ENCODE data around the gene CRADD. TPM values are rescaled to one million over a fixed set of nuclear protein-coding genes. Genes with fewer than 3 reads are reported as not detected.
"Not testable (repeated sequence)": the region's sequence is repeated elsewhere in the genome, so short reads cannot be mapped to it uniquely, and the experiment has no call there.

The CRADD gene
- polyA plus RNA-seq, 2 donors: 4.2 to 12.0 TPM

GRCh38 chr12:93793983-93794382 is 116.8 kb downstream of the CRADD start:
- Histone ChIP-seq H3K4me1 (ENCODE audit: control insufficient read depth in 2 of 2, insufficient read depth in 2 of 2, low read length in 1 of 2) (no peaks in the 10 kb centered on the region), H3K27ac (ENCODE audit: low read depth in 2 of 2, low read length in 1 of 2) (no peak overlapping the region), H3K36me3 (ENCODE audit: control insufficient read depth in 2 of 2, insufficient read depth in 2 of 2, low read length in 1 of 2) (no peaks in the 10 kb centered on the region), H3K4me3 (ENCODE audit: low read depth in 1 of 2, low read length in 2 of 2) (no peak overlapping the region), H3K27me3 (ENCODE audit: control insufficient read depth in 1 of 2, insufficient read depth in 2 of 2, low read length in 2 of 2) (no peaks in the 10 kb centered on the region), H3K9me3 (ENCODE audit: control insufficient read depth in 2 of 2, insufficient read depth in 1 of 2, low read depth in 1 of 2, low read length in 1 of 2) (no peaks in the 10 kb centered on the region)

GRCh38 chr12:93794738-93795137 is 117.6 kb downstream of the CRADD start:
- Histone ChIP-seq H3K4me1 (ENCODE audit: control insufficient read depth in 2 of 2, insufficient read depth in 2 of 2, low read length in 1 of 2) (no peaks in the 10 kb centered on the region), H3K4me3 (ENCODE audit: low read depth in 1 of 2, low read length in 2 of 2) (no peak overlapping the region), H3K27ac (ENCODE audit: low read depth in 2 of 2, low read length in 1 of 2) (no peak overlapping the region), H3K27me3 (ENCODE audit: control insufficient read depth in 1 of 2, insufficient read depth in 2 of 2, low read length in 2 of 2) (no peaks in the 10 kb centered on the region), H3K36me3 (ENCODE audit: control insufficient read depth in 2 of 2, insufficient read depth in 2 of 2, low read length in 1 of 2) (no peaks in the 10 kb centered on the region), H3K9me3 (ENCODE audit: control insufficient read depth in 2 of 2, insufficient read depth in 1 of 2, low read depth in 1 of 2, low read length in 1 of 2) (no peaks in the 10 kb centered on the region)
- 92% methylated on average over 2 of the region's 2 CpGs for WGBS, 2 donors

DNA sequence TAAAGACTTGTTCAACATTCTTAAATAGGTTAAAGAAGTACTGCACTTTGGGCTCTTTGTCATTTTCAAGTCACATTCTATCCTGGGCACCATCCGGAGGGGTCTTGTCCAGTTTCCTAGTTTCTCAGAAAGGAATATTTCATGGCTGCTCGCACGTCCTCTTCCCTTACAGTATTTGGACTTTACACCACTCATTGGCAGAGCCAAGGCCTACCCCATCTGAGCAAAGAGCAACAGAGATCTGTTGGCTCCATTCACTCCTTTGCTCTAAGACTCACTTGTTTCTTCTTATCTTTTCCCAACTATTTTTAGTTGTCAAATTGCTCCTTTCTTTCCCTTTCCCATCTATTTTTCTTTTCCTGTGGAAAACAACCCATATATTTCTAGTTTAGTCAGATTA is 118.2 kb downstream of the CRADD start:
- WGBS, 2 donors: 87 to 99% methylated on average over 3 of the region's 3 CpGs
- H3K4me3 ChIP-seq (ENCODE audit: low read depth in 1 of 2, low read length in 2 of 2): no peak overlapping the region
- no peaks in the 10 kb centered on the region for H3K4me1 ChIP-seq (ENCODE audit: control insufficient read depth in 2 of 2, insufficient read depth in 2 of 2, low read length in 1 of 2)
- H3K27ac ChIP-seq (ENCODE audit: low read depth in 2 of 2, low read length in 1 of 2): no peak overlapping the region
- no peaks in the 10 kb centered on the region for H3K27me3 ChIP-seq (ENCODE audit: control insufficient read depth in 1 of 2, insufficient read depth in 2 of 2, low read length in 2 of 2)
- no peaks in the 10 kb centered on the region for H3K9me3 ChIP-seq (ENCODE audit: control insufficient read depth in 2 of 2, insufficient read depth in 1 of 2, low read depth in 1 of 2, low read length in 1 of 2)
- H3K36me3 ChIP-seq (ENCODE audit: control insufficient read depth in 2 of 2, insufficient read depth in 2 of 2, low read length in 1 of 2): no peaks in the 10 kb centered on the region

GRCh38 chr12:93796729-93797128 is 119.6 kb downstream of the CRADD start:
- 82 to 84% methylated on average over 5 of the region's 5 CpGs for WGBS, 2 donors
- H3K27me3 ChIP-seq (ENCODE audit: control insufficient read depth in 1 of 2, insufficient read depth in 2 of 2, low read length in 2 of 2): no peaks in the 10 kb centered on the region
- no peak overlapping the region for H3K4me3 ChIP-seq (ENCODE audit: low read depth in 1 of 2, low read length in 2 of 2)
- H3K4me1 ChIP-seq (ENCODE audit: control insufficient read depth in 2 of 2, insufficient read depth in 2 of 2, low read length in 1 of 2): no peaks in the 10 kb centered on the region
- no peaks in the 10 kb centered on the region for H3K36me3 ChIP-seq (ENCODE audit: control insufficient read depth in 2 of 2, insufficient read depth in 2 of 2, low read length in 1 of 2)
- no peaks in the 10 kb centered on the region for H3K9me3 ChIP-seq (ENCODE audit: control insufficient read depth in 2 of 2, insufficient read depth in 1 of 2, low read depth in 1 of 2, low read length in 1 of 2)
- H3K27ac ChIP-seq (ENCODE audit: low read depth in 2 of 2, low read length in 1 of 2): no peak overlapping the region

- Histone ChIP-seq H3K36me3 (ENCODE audit: control insufficient read depth in 2 of 2, insufficient read depth in 2 of 2, low read length in 1 of 2) (no peaks in the 10 kb centered on the region), H3K4me3 (ENCODE audit: low read depth in 1 of 2, low read length in 2 of 2) (no peak overlapping the region), H3K9me3 (ENCODE audit: control insufficient read depth in 2 of 2, insufficient read depth in 1 of 2, low read depth in 1 of 2, low read length in 1 of 2) (no peaks in the 10 kb centered on the region), H3K27me3 (ENCODE audit: control insufficient read depth in 1 of 2, insufficient read depth in 2 of 2, low read length in 2 of 2) (no peaks in the 10 kb centered on the region), H3K27ac (ENCODE audit: low read depth in 2 of 2, low read length in 1 of 2) (no peak overlapping the region), H3K4me1 (ENCODE audit: control insufficient read depth in 2 of 2, insufficient read depth in 2 of 2, low read length in 1 of 2) (peaks cover 0 to 2% of the 10 kb centered on the region in 2 donors)
- 69 to 73% methylated on average over 3 of the region's 3 CpGs for WGBS, 2 donors
Observed at GRCh38 chr12:93798279-93799151, 121.3 kb downstream of the CRADD start.

GRCh38 chr12:93801666-93802065 is 124.5 kb downstream of the CRADD start:
- H3K9me3 ChIP-seq (ENCODE audit: control insufficient read depth in 2 of 2, insufficient read depth in 1 of 2, low read depth in 1 of 2, low read length in 1 of 2); H3K27ac ChIP-seq (ENCODE audit: low read depth in 2 of 2, low read length in 1 of 2); H3K4me1 ChIP-seq (ENCODE audit: control insufficient read depth in 2 of 2, insufficient read depth in 2 of 2, low read length in 1 of 2); H3K36me3 ChIP-seq (ENCODE audit: control insufficient read depth in 2 of 2, insufficient read depth in 2 of 2, low read length in 1 of 2); H3K27me3 ChIP-seq (ENCODE audit: control insufficient read depth in 1 of 2, insufficient read depth in 2 of 2, low read length in 2 of 2); H3K4me3 ChIP-seq (ENCODE audit: low read depth in 1 of 2, low read length in 2 of 2): not testable (repeated sequence)
- whole genome bisulfite sequencing, 2 donors: 96 to 97% methylated on average over 2 of the region's 2 CpGs

DNA sequence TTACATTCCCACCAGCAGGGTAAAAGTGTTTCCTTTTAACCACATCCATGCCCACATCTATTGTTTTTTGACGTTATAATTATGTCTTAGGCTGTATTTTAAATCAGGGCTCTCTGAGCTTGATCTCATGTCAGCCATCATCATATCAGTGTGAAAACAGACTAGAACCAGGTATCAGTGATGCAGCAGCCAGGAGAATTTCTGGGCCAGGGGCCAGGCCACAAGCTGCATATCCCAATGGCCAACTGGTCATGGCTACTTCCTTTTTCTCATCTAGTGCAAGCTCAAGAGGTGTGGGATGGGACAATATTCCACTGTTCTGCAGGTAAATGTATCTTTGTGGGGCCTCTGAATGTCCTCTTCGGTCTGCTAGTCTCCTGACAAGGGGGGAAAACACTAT is 125.1 kb downstream of the CRADD start:
- 91 to 94% methylated on average over 2 of the region's 2 CpGs for WGBS, 2 donors
- Histone ChIP-seq H3K27me3 (ENCODE audit: control insufficient read depth in 1 of 2, insufficient read depth in 2 of 2, low read length in 2 of 2) (no peaks in the 10 kb centered on the region), H3K4me3 (ENCODE audit: low read depth in 1 of 2, low read length in 2 of 2) (no peak overlapping the region), H3K9me3 (ENCODE audit: control insufficient read depth in 2 of 2, insufficient read depth in 1 of 2, low read depth in 1 of 2, low read length in 1 of 2) (no peaks in the 10 kb centered on the region), H3K27ac (ENCODE audit: low read depth in 2 of 2, low read length in 1 of 2) (no peak overlapping the region), H3K4me1 (ENCODE audit: control insufficient read depth in 2 of 2, insufficient read depth in 2 of 2, low read length in 1 of 2) (peaks cover 0 to 2% of the 10 kb centered on the region in 2 donors), H3K36me3 (ENCODE audit: control insufficient read depth in 2 of 2, insufficient read depth in 2 of 2, low read length in 1 of 2) (no peaks in the 10 kb centered on the region)

- Histone ChIP-seq H3K4me1 (ENCODE audit: control insufficient read depth in 2 of 2, insufficient read depth in 2 of 2, low read length in 1 of 2) (peaks cover 0 to 2% of the 10 kb centered on the region in 2 donors), H3K4me3 (ENCODE audit: low read depth in 1 of 2, low read length in 2 of 2) (no peak overlapping the region), H3K27me3 (ENCODE audit: control insufficient read depth in 1 of 2, insufficient read depth in 2 of 2, low read length in 2 of 2) (no peaks in the 10 kb centered on the region), H3K9me3 (ENCODE audit: control insufficient read depth in 2 of 2, insufficient read depth in 1 of 2, low read depth in 1 of 2, low read length in 1 of 2) (no peaks in the 10 kb centered on the region), H3K27ac (ENCODE audit: low read depth in 2 of 2, low read length in 1 of 2) (peak overlapping the region; percentile 81 to 82), H3K36me3 (ENCODE audit: control insufficient read depth in 2 of 2, insufficient read depth in 2 of 2, low read length in 1 of 2) (no peaks in the 10 kb centered on the region)
- WGBS, 2 donors: 31 to 46% methylated on average over 2 of the region's 2 CpGs
Observed at GRCh38 chr12:93802698-93803423, 125.7 kb downstream of the CRADD start.

DNA sequence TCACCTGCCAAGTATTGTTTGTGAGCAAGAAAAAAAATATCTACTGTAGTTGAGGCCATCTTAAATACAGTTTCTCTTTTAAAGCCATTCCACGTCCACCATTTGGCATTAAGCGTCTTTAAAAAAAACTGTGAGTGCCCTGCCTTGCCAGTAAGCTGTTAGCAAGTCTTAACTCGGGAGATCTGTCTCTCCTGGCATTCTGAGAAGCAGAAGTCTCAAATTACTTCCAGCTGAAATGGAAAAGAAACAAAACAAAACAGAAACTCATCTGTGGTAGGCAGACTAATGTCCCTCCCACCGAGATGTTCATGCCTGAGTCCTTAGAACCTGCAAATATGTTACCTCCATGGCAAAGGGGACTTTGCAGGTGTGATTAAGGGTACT is 126.2 kb downstream of the CRADD start:
- WGBS, 2 donors: 20 to 50% methylated on average over 4 of the region's 4 CpGs
- H3K27ac ChIP-seq (ENCODE audit: low read depth in 2 of 2, low read length in 1 of 2): peak overlapping the region; percentile 81 to 82
- no peaks in the 10 kb centered on the region for H3K36me3 ChIP-seq (ENCODE audit: control insufficient read depth in 2 of 2, insufficient read depth in 2 of 2, low read length in 1 of 2)
- H3K4me1 ChIP-seq (ENCODE audit: control insufficient read depth in 2 of 2, insufficient read depth in 2 of 2, low read length in 1 of 2): peaks cover 0 to 2% of the 10 kb centered on the region in 2 donors
- no peaks in the 10 kb centered on the region for H3K9me3 ChIP-seq (ENCODE audit: control insufficient read depth in 2 of 2, insufficient read depth in 1 of 2, low read depth in 1 of 2, low read length in 1 of 2)
- no peak overlapping the region for H3K4me3 ChIP-seq (ENCODE audit: low read depth in 1 of 2, low read length in 2 of 2)
- H3K27me3 ChIP-seq (ENCODE audit: control insufficient read depth in 1 of 2, insufficient read depth in 2 of 2, low read length in 2 of 2): no peaks in the 10 kb centered on the region

Measured in esophagus (tissue), 2 donors.